IMR-90 (cell line): Measurements from ENCODE around the gene ARHGAP19. TPM values are rescaled to one million over a fixed set of nuclear protein-coding genes. Genes with fewer than 3 reads are reported as not detected.

Source experiments
- ATAC-seq: fragments of 200-7000 bp; cut with Tn5 transposase; 2 replicates; pipeline ENCODE4 v1.9.1; 2020; ENCODE audit warnings: low read depth, mild to moderate bottlenecking, moderate library complexity
- BruUV-seq: library from RNA; stranded (reverse); fragments of 400-500 nt; replicated peaks from 2 replicates; lab custom pipeline; 2021; lab: Mats Ljungman, UMichigan
- CTCF ChIA-PET: fragments of 300-600 bp; formaldehyde crosslinking; extraction: SDS; loops from one replicate; lab custom pipeline; 2021; ENCODE audit warnings: antibody characterized with exemption; lab: Yijun Ruan, JAX
- POLR2A ChIA-PET: fragments of 300-600 bp; sonication (Branson Sonifier 250); formaldehyde crosslinking; loops from one replicate; lab custom pipeline; 2022; ENCODE audit warnings: antibody characterized with exemption; ENCODE audit not compliant: unreplicated experiment; lab: Charles Lee
- DNase-seq: peaks from one replicate; pipeline ENCODE4 v3.0.0; 2013
- H2AFZ ChIP-seq: replicated peaks from 2 replicates; pipeline ENCODE3; 2013; ENCODE audit warnings: low read length, mild to moderate bottlenecking; ENCODE audit not compliant: poor library complexity
- H2AK5ac ChIP-seq: 2 replicates; pipeline ENCODE4 v1.6.1; 2013; ENCODE audit warnings: low read depth, low read length, inconsistent platforms
- H2AK9ac ChIP-seq: replicated peaks from 2 replicates; pipeline ENCODE3; 2013; ENCODE audit warnings: mild to moderate bottlenecking, low read depth, low read length, moderate library complexity; ENCODE audit not compliant: poor library complexity
- H2BK120ac ChIP-seq: 2 replicates; pipeline ENCODE4 v1.6.1; 2013; ENCODE audit warnings: low read depth, low read length, inconsistent platforms
- H2BK15ac ChIP-seq: 3 replicates; pipeline ENCODE4 v1.6.1; 2013; ENCODE audit warnings: low read depth, low read length, inconsistent platforms
- H2BK20ac ChIP-seq: 2 replicates; pipeline ENCODE4 v1.6.1; 2013; ENCODE audit warnings: low read depth, mild to moderate bottlenecking, inconsistent platforms, low read length, moderate library complexity
- H2BK5ac ChIP-seq: 2 replicates; pipeline ENCODE4 v1.6.1; 2013; ENCODE audit warnings: mild to moderate bottlenecking, low read depth, low read length, inconsistent platforms; ENCODE audit not compliant: poor library complexity, severe bottlenecking
- H3K14ac ChIP-seq: replicated peaks from 2 replicates; pipeline ENCODE4 v1.6.1; 2013; ENCODE audit warnings: low read depth, low read length, inconsistent platforms
- H3K18ac ChIP-seq: 2 replicates; pipeline ENCODE4 v1.6.1; 2013; ENCODE audit warnings: low read depth, low read length, control low read depth
- H3K23ac ChIP-seq: 2 replicates; pipeline ENCODE4 v1.6.1; 2013; ENCODE audit warnings: low read depth, low read length, inconsistent platforms
- H3K27ac ChIP-seq: 2 replicates; pipeline ENCODE4 v1.5.1; 2013; ENCODE audit warnings: mild to moderate bottlenecking, control low read depth, low read length; ENCODE audit not compliant: insufficient read depth
- H3K27me3 ChIP-seq: 2 replicates; pipeline ENCODE4 v1.6.1; 2013; ENCODE audit warnings: low read length; ENCODE audit not compliant: control insufficient read depth, insufficient read depth
- H3K36me3 ChIP-seq: 2 replicates; pipeline ENCODE4 v1.6.1; 2013; ENCODE audit warnings: low read length, mixed read lengths; ENCODE audit not compliant: control insufficient read depth, insufficient read depth
- H3K4ac ChIP-seq: 2 replicates; pipeline ENCODE4 v1.6.1; 2013; ENCODE audit warnings: low read depth, low read length, inconsistent platforms
- H3K4me1 ChIP-seq: 2 replicates; pipeline ENCODE4 v1.6.1; 2013; ENCODE audit warnings: low read length, mixed read lengths; ENCODE audit not compliant: control insufficient read depth, insufficient read depth
- H3K4me2 ChIP-seq: 2 replicates; pipeline ENCODE4 v1.6.1; 2013; ENCODE audit warnings: low read depth, mild to moderate bottlenecking, control low read depth, low read length, moderate library complexity
- H3K4me3 ChIP-seq: 2 replicates; pipeline ENCODE4 v1.5.1; 2013; ENCODE audit warnings: low read depth, mild to moderate bottlenecking, control low read depth, low read length, moderate library complexity; ENCODE audit not compliant: insufficient read depth
- H3K56ac ChIP-seq: 2 replicates; pipeline ENCODE4 v1.6.1; 2013; ENCODE audit warnings: low read length, inconsistent platforms; ENCODE audit not compliant: insufficient read depth; ENCODE audit errors: extremely low read depth
- H3K79me1 ChIP-seq, 2 experiments: 2 replicates each; pipeline ENCODE4 v1.6.1; 2013; ENCODE audit warnings: low read length in 2 of 2, inconsistent platforms in 1 of 2, low read depth in 1 of 2
- H3K9ac ChIP-seq: 2 replicates; pipeline ENCODE4 v1.6.1; 2013; ENCODE audit warnings: low read depth, low read length, control low read depth
- H3K9me1 ChIP-seq: 2 replicates; pipeline ENCODE4 v1.6.1; 2013; ENCODE audit warnings: low read length, inconsistent platforms; ENCODE audit not compliant: insufficient read depth
- H3K9me3 ChIP-seq: 2 replicates; pipeline ENCODE4 v1.6.1; 2013; ENCODE audit warnings: low read length; ENCODE audit not compliant: control insufficient read depth, insufficient read depth
- H4K20me1 ChIP-seq: 2 replicates; pipeline ENCODE4 v1.6.1; 2013; ENCODE audit warnings: low read length, inconsistent platforms; ENCODE audit not compliant: insufficient read depth
- H4K5ac ChIP-seq: 2 replicates; pipeline ENCODE4 v1.6.1; 2013; ENCODE audit warnings: mild to moderate bottlenecking, low read depth, low read length, control low read depth
- H4K8ac ChIP-seq, 2 experiments: 2 replicates each; pipeline ENCODE4 v1.6.1; 2013; ENCODE audit warnings: low read depth in 2 of 2, low read length in 2 of 2, control low read depth in 1 of 2, inconsistent platforms in 1 of 2
- H4K91ac ChIP-seq: 2 replicates; pipeline ENCODE4 v1.6.1; 2013; ENCODE audit warnings: low read depth, low read length, inconsistent platforms; ENCODE audit not compliant: insufficient read depth
- BHLHE40 ChIP-seq: fragments of 150-350 bp; IDR thresholded peaks from 2 replicates; pipeline ENCODE4 v1.6.1; 2016; ENCODE audit warnings: mild to moderate bottlenecking, low read depth, low read length
- CTCF ChIP-seq: conservative IDR thresholded peaks from 2 replicates; pipeline ENCODE4 v1.5.1; 2012; ENCODE audit warnings: mild to moderate bottlenecking, low read depth, low read length, improper control_type of control experiment
- ELK1 ChIP-seq: fragments of 150-350 bp; IDR thresholded peaks from 2 replicates; pipeline ENCODE4 v1.6.1; 2016; ENCODE audit warnings: low read depth, mild to moderate bottlenecking, low read length, moderate library complexity, borderline replicate concordance
- MAFK ChIP-seq: IDR thresholded peaks from 2 replicates; pipeline ENCODE4 v1.6.1; 2012; ENCODE audit warnings: low read depth, low read length, improper control_type of control experiment
- MAZ ChIP-seq: IDR thresholded peaks from 2 replicates; pipeline ENCODE4 v1.6.1; 2012; ENCODE audit warnings: low read depth, mild to moderate bottlenecking, low read length, improper control_type of control experiment, moderate library complexity, borderline replicate concordance
- MXI1 ChIP-seq: IDR thresholded peaks from 2 replicates; pipeline ENCODE4 v1.6.1; 2012; ENCODE audit warnings: low read depth, mild to moderate bottlenecking, low read length, moderate library complexity, borderline replicate concordance
- NFE2L2 ChIP-seq: fragments of 150-350 bp; IDR thresholded peaks from 2 replicates; pipeline ENCODE4 v1.6.1; 2016; ENCODE audit warnings: low read depth, mild to moderate bottlenecking, low read length
- RFX5 ChIP-seq: IDR thresholded peaks from 2 replicates; pipeline ENCODE4 v1.8.0; 2012; ENCODE audit warnings: low read depth, mild to moderate bottlenecking, low read length, moderate library complexity
- SMC3 ChIP-seq: fragments of 150-350 bp; IDR thresholded peaks from 2 replicates; pipeline ENCODE4 v1.6.1; 2016; ENCODE audit warnings: low read depth, mild to moderate bottlenecking, antibody characterized with exemption, low read length, moderate library complexity
- WGBS, 2 experiments: methylation state at CpG; one replicate each; pipeline versions ENCODE4 v1.1.5 to v1.1.7; 2013; ENCODE audit warnings: missing lambda C conversion rate in 2 of 2; ENCODE audit not compliant: insufficient read length in 1 of 2; ENCODE audit errors: extremely low coverage in 2 of 2; 5-methylcytosine and 5-hydroxymethylcytosine counted together
- dilution Hi-C: fragments of 300-500 bp; cut with HindIII; formaldehyde crosslinking; loops from one replicate; pipeline ENCODE4 v1.14.3; 2018; ENCODE audit warnings: low sequenced_read_pairs; ENCODE audit not compliant: unreplicated experiment
- in situ Hi-C: fragments of 300-500 bp; cut with MboI; formaldehyde crosslinking; loops from 3 replicates; pipeline ENCODE4 v1.14.3; 2019; ENCODE audit warnings: low sequenced_read_pairs, inconsistent platforms, mixed read lengths
- intact Hi-C: fragments of 100-400 bp; cut with micrococcal nuclease; formaldehyde crosslinking; loops from 2 replicates; pipeline ENCODE4 v1.10.0; 2022
- polyA plus RNA-seq, 3 experiments: library from polyadenylated mRNA; depleted of rRNA; stranded (reverse); fragments of >200 nt; gene quantifications; 2 replicates each; pipeline ENCODE4 v1.2.3, GENCODE V29; 2012; ENCODE audit warnings: low replicate concordance in 1 of 3
- total RNA-seq: library from RNA; depleted of rRNA; stranded (reverse); fragments of >200 nt; gene quantifications from 2 replicates; pipeline ENCODE4 v1.2.3, GENCODE V29; 2012

Gene ARHGAP19
- total and polyA plus RNA-seq, 2 of the 4 experiments (the other 2 are of a cell fraction), result 6.3 to 7.0 TPM

DNA sequence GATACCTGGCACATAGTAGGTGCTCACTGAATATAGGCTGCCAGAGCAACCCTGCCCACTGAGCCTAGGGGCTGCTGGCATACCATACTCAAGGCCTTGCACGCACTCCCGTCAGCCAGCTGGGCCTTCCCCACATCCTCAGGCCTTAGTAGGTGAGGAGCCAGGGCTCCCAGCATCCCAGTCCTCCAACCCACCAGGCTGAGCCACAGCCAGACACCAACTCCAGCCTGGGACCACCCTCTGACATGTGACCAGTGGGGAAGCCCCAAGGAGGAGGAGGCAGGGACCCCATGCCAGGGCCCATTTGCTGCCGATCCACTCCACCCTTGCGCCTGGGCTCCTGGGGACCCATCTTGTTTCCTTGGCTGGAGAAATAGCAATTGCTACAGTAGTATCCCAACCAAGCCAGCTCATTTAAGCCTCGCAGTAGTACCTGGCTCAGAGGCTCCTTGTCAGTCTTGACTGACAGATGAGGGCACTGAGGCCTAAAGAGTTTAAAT is 118.1 kb downstream of the ARHGAP19 start:
- no peak overlapping the region for H4K8ac ChIP-seq
- intact Hi-C loops (no loop called here), in situ Hi-C loops (no loop called here), dilution Hi-C loops (no loop called here)
- H3K4me2 ChIP-seq, result no peak overlapping the region
- no peak overlapping the region for H3K23ac ChIP-seq
- no peaks in the 10 kb centered on the region for H3K4me1 ChIP-seq
- H3K9me1 ChIP-seq, result no peaks in the 10 kb centered on the region
- no peak overlapping the region for H3K18ac ChIP-seq
- H4K5ac ChIP-seq, result no peak overlapping the region
- H2BK120ac ChIP-seq, result no peak overlapping the region
- no peak overlapping the region for H3K27ac ChIP-seq
- TF ChIP-seq BHLHE40, result no peak
- TF ChIP-seq SMC3, result no peak
- TF ChIP-seq ELK1, result no peak
- TF ChIP-seq NFE2L2, result no peak
- TF ChIP-seq MAFK, result no peak
- no peak for TF ChIP-seq MXI1
- no peak for TF ChIP-seq RFX5
- no peak for TF ChIP-seq MAZ
- no peak for TF ChIP-seq CTCF
- no peak overlapping the region for H2BK20ac ChIP-seq
- H3K4me3 ChIP-seq, result no peak overlapping the region
- ATAC-seq, result no peak
- DNase-seq, result no peak
- no peaks in the 10 kb centered on the region for H4K20me1 ChIP-seq
- WGBS, 2 experiments, result 100% methylated on average over 3 of the region's 5 CpGs; no CpG with 5 or more reads in 1 of the 2 experiments
- H3K56ac ChIP-seq, result no peak overlapping the region
- no TSS peak for BruUV-seq
- H2AFZ ChIP-seq, result no peak overlapping the region
- CTCF ChIA-PET, result interaction anchor here (1.0 kb wide), 1 partner anchor 22 kb away, joined by 3 read pairs; no protein-coding TSS in a partner anchor
- H2AK9ac ChIP-seq, result peak overlapping the region; percentile 13
- peaks cover 48% of the 10 kb centered on the region for H3K27me3 ChIP-seq
- no peak overlapping the region for H2AK5ac ChIP-seq
- H3K14ac ChIP-seq, result no peak overlapping the region
- H3K79me1 ChIP-seq, result no peaks in the 10 kb centered on the region
- no peaks in the 10 kb centered on the region for H3K9me3 ChIP-seq
- no peak overlapping the region for H2BK5ac ChIP-seq
- H3K36me3 ChIP-seq, result no peaks in the 10 kb centered on the region
- H2BK15ac ChIP-seq, result no peak overlapping the region
- no peak overlapping the region for H3K4ac ChIP-seq
- no peak overlapping the region for H4K91ac ChIP-seq
- POLR2A ChIA-PET, result no interaction called here
- H3K9ac ChIP-seq, result no peak overlapping the region
